Activated B cell treated with CpG ODN at 0.5 μM for 24 hours (primary cell): ENCODE data around the gene RTP4. TPM values are rescaled to one million over a fixed set of nuclear protein-coding genes. Genes with fewer than 3 reads are reported as not detected.

Experiments used
- ATAC-seq: fragments of 200-7000 bp; cut with Tn5 transposase; one replicate; pipeline ENCODE4 v1.10.0; 2021; ENCODE audit warnings: low read depth, mild to moderate bottlenecking, moderate library complexity
- CTCF ChIA-PET: fragments of 350-600 bp; sonication (Branson Sonifier 250); formaldehyde crosslinking; loops from one replicate; lab custom pipeline; 2021; ENCODE audit warnings: antibody characterized with exemption; lab: Charles Lee
- POLR2A ChIA-PET: fragments of 350-600 bp; sonication (Branson Sonifier 250); formaldehyde crosslinking; loops from one replicate; lab custom pipeline; 2021; ENCODE audit warnings: antibody characterized with exemption; lab: Charles Lee
- DNase-seq: peaks from one replicate; pipeline ENCODE4 v3.0.0; 2022
- H3K27ac Mint-ChIP-seq: one replicate; pipeline ENCODE4 v1.8.0; 2020; ENCODE audit warnings: mixed read lengths
- H3K27me3 Mint-ChIP-seq: one replicate; pipeline ENCODE4 v1.8.0; 2021; ENCODE audit warnings: mixed read lengths
- H3K36me3 Mint-ChIP-seq: one replicate; pipeline ENCODE4 v1.8.0; 2021; ENCODE audit warnings: low read depth, mixed read lengths
- H3K4me1 Mint-ChIP-seq: one replicate; pipeline ENCODE4 v1.8.0; 2021; ENCODE audit warnings: mixed read lengths
- H3K4me3 Mint-ChIP-seq: one replicate; pipeline ENCODE4 v1.8.0; 2020; ENCODE audit warnings: mild to moderate bottlenecking, mixed read lengths
- H3K9me3 Mint-ChIP-seq: one replicate; pipeline ENCODE4 v1.8.0; 2020; ENCODE audit warnings: mixed read lengths
- intact Hi-C: fragments of 100-400 bp; cut with micrococcal nuclease; formaldehyde crosslinking; loops from one replicate; pipeline ENCODE4 v1.15.1; 2024
- total RNA-seq: library from RNA; stranded (reverse); gene quantifications from 2 replicates; pipeline ENCODE4 v1.2.3, GENCODE V29; 2022
- TF ChIP-seq, protein P1 (sequence below): fragments of 200-600 bp; IDR thresholded peaks from one replicate; pipeline ENCODE4 v1.8.0; 2022; ENCODE audit warnings: antibody characterized with exemption, mild to moderate bottlenecking

The RTP4 gene
- total RNA-seq, 1 donor from 2014 or later: 9.0 TPM

DNA sequence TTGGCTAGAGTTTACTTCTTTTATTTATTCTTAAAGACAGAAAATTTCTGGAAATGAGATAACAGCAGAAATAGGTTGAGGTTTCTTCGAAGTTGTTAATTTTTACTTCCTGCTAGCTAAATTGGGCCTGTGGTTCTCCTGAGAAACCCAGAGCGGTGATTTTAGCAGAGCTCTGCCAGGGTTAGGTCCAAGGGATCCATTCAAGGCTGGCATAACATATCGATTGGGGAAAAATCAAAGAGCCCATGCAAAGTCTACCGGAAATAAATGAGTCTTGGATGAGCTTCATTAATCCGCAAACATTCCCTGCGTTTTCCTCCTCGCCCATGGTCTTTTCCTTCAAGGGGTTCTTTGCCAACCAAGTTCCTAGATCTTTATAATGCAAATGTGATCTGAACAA, 45.9 kb upstream of the RTP4 start:
- intact Hi-C loops: no loop called here
- H3K27me3 Mint-ChIP-seq: peaks cover 25% of the 10 kb centered on the region
- H3K4me3 Mint-ChIP-seq: no peak overlapping the region
- POLR2A ChIA-PET: interaction anchor here (0.5 kb wide), 1 partner anchor 355 kb away, joined by 3 read pairs; no protein-coding TSS in a partner anchor
- no peaks in the 10 kb centered on the region for H3K36me3 Mint-ChIP-seq
- no peak for ATAC-seq
- TF ChIP-seq, protein P1, sequence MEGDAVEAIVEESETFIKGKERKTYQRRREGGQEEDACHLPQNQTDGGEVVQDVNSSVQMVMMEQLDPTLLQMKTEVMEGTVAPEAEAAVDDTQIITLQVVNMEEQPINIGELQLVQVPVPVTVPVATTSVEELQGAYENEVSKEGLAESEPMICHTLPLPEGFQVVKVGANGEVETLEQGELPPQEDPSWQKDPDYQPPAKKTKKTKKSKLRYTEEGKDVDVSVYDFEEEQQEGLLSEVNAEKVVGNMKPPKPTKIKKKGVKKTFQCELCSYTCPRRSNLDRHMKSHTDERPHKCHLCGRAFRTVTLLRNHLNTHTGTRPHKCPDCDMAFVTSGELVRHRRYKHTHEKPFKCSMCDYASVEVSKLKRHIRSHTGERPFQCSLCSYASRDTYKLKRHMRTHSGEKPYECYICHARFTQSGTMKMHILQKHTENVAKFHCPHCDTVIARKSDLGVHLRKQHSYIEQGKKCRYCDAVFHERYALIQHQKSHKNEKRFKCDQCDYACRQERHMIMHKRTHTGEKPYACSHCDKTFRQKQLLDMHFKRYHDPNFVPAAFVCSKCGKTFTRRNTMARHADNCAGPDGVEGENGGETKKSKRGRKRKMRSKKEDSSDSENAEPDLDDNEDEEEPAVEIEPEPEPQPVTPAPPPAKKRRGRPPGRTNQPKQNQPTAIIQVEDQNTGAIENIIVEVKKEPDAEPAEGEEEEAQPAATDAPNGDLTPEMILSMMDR: no peak
- H3K9me3 Mint-ChIP-seq: no peaks in the 10 kb centered on the region
- no peak overlapping the region for H3K27ac Mint-ChIP-seq
- DNase-seq: no peak
- H3K4me1 Mint-ChIP-seq: peaks cover 6% of the 10 kb centered on the region
- CTCF ChIA-PET: interaction anchor here (1.5 to 8.3 kb wide), 2 partner anchors 358 to 391 kb away, joined by 4 to 336 read pairs; no protein-coding TSS in a partner anchor

DNA sequence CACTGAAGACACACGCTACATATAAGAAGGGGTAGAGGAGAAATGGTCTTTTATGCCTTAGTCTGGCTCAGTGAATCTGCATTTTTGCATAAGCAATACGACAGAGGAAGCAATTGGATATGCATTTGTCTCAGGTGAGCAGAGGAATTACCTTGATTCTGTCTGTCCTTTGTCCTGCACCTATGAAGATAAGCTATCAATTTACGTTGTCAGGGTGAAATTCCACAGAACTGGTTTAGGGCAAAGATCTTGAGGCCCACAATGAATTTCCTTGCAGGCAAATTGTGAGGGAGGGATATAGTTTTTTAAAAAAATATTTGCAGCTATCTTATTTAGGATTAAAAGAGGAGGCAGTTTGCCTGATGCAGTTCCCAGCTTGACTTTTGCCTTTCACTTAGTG, 45.1 kb upstream of the RTP4 start:
- no peaks in the 10 kb centered on the region for H3K36me3 Mint-ChIP-seq
- CTCF ChIA-PET: interaction anchor here (1.5 to 8.3 kb wide), 2 partner anchors 357 to 390 kb away, joined by 4 to 336 read pairs; no protein-coding TSS in a partner anchor
- intact Hi-C loops: no loop called here
- H3K9me3 Mint-ChIP-seq: no peaks in the 10 kb centered on the region
- no peak overlapping the region for H3K4me3 Mint-ChIP-seq
- peaks cover 6% of the 10 kb centered on the region for H3K4me1 Mint-ChIP-seq
- TF ChIP-seq, protein P1: no peak
- no peak for ATAC-seq
- POLR2A ChIA-PET: no interaction called here
- no peak for DNase-seq
- peaks cover 24% of the 10 kb centered on the region for H3K27me3 Mint-ChIP-seq
- no peak overlapping the region for H3K27ac Mint-ChIP-seq

DNA sequence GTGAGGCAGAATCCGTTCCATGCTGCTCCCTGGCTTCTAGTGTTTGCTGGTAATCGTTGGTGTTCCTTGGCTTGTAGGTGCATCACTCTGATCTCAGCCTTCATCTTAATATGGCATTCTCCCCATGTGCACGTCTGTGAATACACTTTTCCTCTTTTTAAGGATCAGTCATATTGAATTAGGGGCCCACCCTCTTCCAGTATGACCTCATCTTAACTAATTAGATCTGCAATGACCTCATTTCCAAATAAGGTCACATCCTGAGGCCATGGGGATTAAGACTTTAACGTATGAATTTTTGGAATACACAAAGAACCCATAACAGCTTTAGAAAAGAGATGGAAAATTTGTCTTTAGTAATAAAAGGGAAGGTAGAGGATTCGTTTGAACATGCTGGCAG, 42.6 kb upstream of the RTP4 start:
- ChIA-PET POLR2A (no interaction called here), CTCF (interaction anchor here (1.4 kb wide), 1 partner anchor 354 kb away, joined by 3 read pairs; no protein-coding TSS in a partner anchor)
- Mint-ChIP-seq H3K36me3 (no peaks in the 10 kb centered on the region), H3K27ac (no peak overlapping the region), H3K4me1 (no peaks in the 10 kb centered on the region), H3K27me3 (peaks cover 7% of the 10 kb centered on the region), H3K9me3 (no peaks in the 10 kb centered on the region), H3K4me3 (no peak overlapping the region)
- no peak for DNase-seq
- TF ChIP-seq, protein P1: no peak
- intact Hi-C loops: no loop called here
- ATAC-seq: no peak

DNA sequence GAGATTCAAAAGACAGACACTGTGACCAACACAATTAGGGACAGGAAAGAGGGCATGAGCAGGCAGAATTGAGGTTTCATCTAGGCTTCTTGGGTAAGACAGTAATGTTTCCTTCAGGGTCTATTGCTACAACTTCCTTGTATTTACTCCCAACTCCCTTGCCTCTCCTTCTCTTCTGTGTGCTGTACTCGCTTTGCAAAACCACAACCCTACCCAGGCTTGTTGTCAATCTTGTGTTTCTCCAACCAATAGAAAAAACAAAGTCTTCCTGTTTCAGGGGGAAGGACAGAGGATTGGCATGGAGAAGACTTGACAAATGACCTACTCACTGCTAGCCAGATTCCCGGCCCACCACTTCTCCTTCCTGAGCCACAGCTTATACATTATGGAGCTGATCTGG, 40.3 kb upstream of the RTP4 start:
- Mint-ChIP-seq H3K4me3 (no peak overlapping the region), H3K9me3 (no peaks in the 10 kb centered on the region), H3K36me3 (no peaks in the 10 kb centered on the region), H3K4me1 (no peaks in the 10 kb centered on the region), H3K27ac (no peak overlapping the region), H3K27me3 (peaks cover 4% of the 10 kb centered on the region)
- TF ChIP-seq, protein P1: no peak
- DNase-seq (no peak), ATAC-seq (no peak)
- CTCF ChIA-PET: interaction anchor here (1.2 to 4.0 kb wide), 2 partner anchors 9 to 352 kb away, joined by 3 to 18 read pairs; no protein-coding TSS in a partner anchor
- intact Hi-C loops: no loop called here
- POLR2A ChIA-PET: no interaction called here

DNA sequence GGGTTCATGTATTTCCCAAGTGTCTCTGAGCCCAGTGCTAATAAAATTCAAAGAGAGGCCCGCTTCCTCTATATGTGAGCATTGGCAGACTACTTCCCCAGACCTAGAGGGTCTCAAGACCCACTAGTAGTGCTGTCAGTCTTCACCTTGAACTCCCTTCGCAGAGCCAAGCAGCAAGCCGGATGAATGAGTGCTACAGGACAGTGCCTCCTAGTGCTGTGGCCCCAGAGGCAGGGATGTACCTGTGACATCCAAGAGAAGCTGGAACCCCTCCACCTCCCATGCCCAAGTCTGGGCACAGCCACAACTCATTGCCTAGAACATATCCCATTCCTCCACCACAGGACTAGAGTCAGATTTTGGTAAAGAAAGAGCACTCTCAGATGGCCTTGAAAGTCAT, 39.5 kb upstream of the RTP4 start:
- CTCF ChIA-PET: interaction anchor here (4.0 kb wide), 1 partner anchor 10 kb away, joined by 18 read pairs; no protein-coding TSS in a partner anchor
- TF ChIP-seq, protein P1: no peak
- no peak for ATAC-seq
- no peak overlapping the region for H3K4me3 Mint-ChIP-seq
- no peak overlapping the region for H3K27ac Mint-ChIP-seq
- H3K36me3 Mint-ChIP-seq: no peaks in the 10 kb centered on the region
- no peaks in the 10 kb centered on the region for H3K9me3 Mint-ChIP-seq
- POLR2A ChIA-PET: no interaction called here
- no peaks in the 10 kb centered on the region for H3K4me1 Mint-ChIP-seq
- intact Hi-C loops: no loop called here
- DNase-seq: no peak
- H3K27me3 Mint-ChIP-seq: peaks cover 4% of the 10 kb centered on the region
